IPS-18c (cell line): Measurements from ENCODE around the gene MTHFS.

Experiments
- H3K4me3 ChIP-seq: 2 replicates; pipeline ENCODE4 v1.7.0; 2013; ENCODE audit warnings: low read depth, mild to moderate bottlenecking, low read length, moderate library complexity; ENCODE audit not compliant: insufficient read depth
- H3K9me3 ChIP-seq: one replicate; pipeline ENCODE4 v1.6.1; 2013; ENCODE audit warnings: mild to moderate bottlenecking, low read length, moderate library complexity; ENCODE audit not compliant: control insufficient read depth, insufficient read depth

MTHFS gene

GRCh38 chr15:79849789-79850188 lies 47.0 kb downstream of the MTHFS start:
- H3K9me3 ChIP-seq = no peaks in the 10 kb centered on the region

GRCh38 chr15:79846539-79846938 lies 50.3 kb downstream of the MTHFS start:
- Histone ChIP-seq H3K9me3 (no peaks in the 10 kb centered on the region), H3K4me3 (no peak overlapping the region)

More at GRCh38 chr15:79849789-79850188, 47.0 kb downstream of the MTHFS start:
- H3K4me3 ChIP-seq = no peak overlapping the region

GRCh38 chr15:79844221-79844620 lies 52.6 kb downstream of the MTHFS start:
- no peaks in the 10 kb centered on the region for H3K9me3 ChIP-seq
- H3K4me3 ChIP-seq = no peak overlapping the region

GRCh38 chr15:79837846-79838245 lies 59.0 kb downstream of the MTHFS start:
- no peaks in the 10 kb centered on the region for H3K9me3 ChIP-seq

GRCh38 chr15:79834495-79834894 lies 62.3 kb downstream of the MTHFS start:
- H3K4me3 ChIP-seq = no peak overlapping the region

More at GRCh38 chr15:79837846-79838245, 59.0 kb downstream of the MTHFS start:
- no peak overlapping the region for H3K4me3 ChIP-seq

GRCh38 chr15:79832367-79833120 lies 64.3 kb downstream of the MTHFS start:
- H3K4me3 ChIP-seq = no peak overlapping the region
- no peaks in the 10 kb centered on the region for H3K9me3 ChIP-seq

More at GRCh38 chr15:79834495-79834894, 62.3 kb downstream of the MTHFS start:
- no peaks in the 10 kb centered on the region for H3K9me3 ChIP-seq

GRCh38 chr15:79831604-79832003 lies 65.2 kb downstream of the MTHFS start:
- Histone ChIP-seq H3K4me3 (no peak overlapping the region), H3K9me3 (no peaks in the 10 kb centered on the region)

GRCh38 chr15:79829950-79830349 lies 66.9 kb downstream of the MTHFS start:
- no peak overlapping the region for H3K4me3 ChIP-seq
- H3K9me3 ChIP-seq = no peaks in the 10 kb centered on the region

- Histone ChIP-seq H3K9me3 (no peaks in the 10 kb centered on the region), H3K4me3 (no peak overlapping the region)
Measured at GRCh38 chr15:79828447-79828846, 68.4 kb downstream of the MTHFS start.

- no peak overlapping the region for H3K4me3 ChIP-seq
- H3K9me3 ChIP-seq = no peaks in the 10 kb centered on the region
Measured at GRCh38 chr15:79826800-79827199, 70.0 kb downstream of the MTHFS start.

- Histone ChIP-seq H3K4me3 (no peak overlapping the region), H3K9me3 (peaks cover 2% of the 10 kb centered on the region)
Measured at GRCh38 chr15:79824136-79824701, 72.6 kb downstream of the MTHFS start.

GRCh38 chr15:79820820-79821219 lies 76.0 kb downstream of the MTHFS start:
- Histone ChIP-seq H3K9me3 (peaks cover 2% of the 10 kb centered on the region), H3K4me3 (no peak overlapping the region)

- Histone ChIP-seq H3K9me3 (peaks cover 2% of the 10 kb centered on the region), H3K4me3 (no peak overlapping the region)
Measured at GRCh38 chr15:79820176-79820575, 76.6 kb downstream of the MTHFS start.

GRCh38 chr15:79816571-79816970 lies 80.2 kb downstream of the MTHFS start:
- H3K4me3 ChIP-seq = no peak overlapping the region
- peaks cover 2% of the 10 kb centered on the region for H3K9me3 ChIP-seq

GRCh38 chr15:79815468-79815867 lies 81.3 kb downstream of the MTHFS start:
- no peak overlapping the region for H3K4me3 ChIP-seq
- no peaks in the 10 kb centered on the region for H3K9me3 ChIP-seq

GRCh38 chr15:79812541-79812940 lies 84.3 kb downstream of the MTHFS start:
- no peaks in the 10 kb centered on the region for H3K9me3 ChIP-seq

GRCh38 chr15:79811406-79812405 lies 85.1 kb downstream of the MTHFS start:
- Histone ChIP-seq H3K4me3 (no peak overlapping the region), H3K9me3 (no peaks in the 10 kb centered on the region)

More at GRCh38 chr15:79812541-79812940, 84.3 kb downstream of the MTHFS start:
- no peak overlapping the region for H3K4me3 ChIP-seq
